Kidney (tissue), 14 donors: ENCODE data around the gene PHLDB2. TPM values are rescaled to one million over a fixed set of nuclear protein-coding genes. Genes with fewer than 3 reads are reported as not detected.

Experiments
- DNase-seq, 5 donors: peaks; one replicate each; pipeline ENCODE4 v3.0.0-alpha.2; 2013 to 2020
- FAIRE-seq: peaks from 2 replicates; lab custom pipeline; 2012; peaks lifted over from hg19 to GRCh38; lab: Jason Lieb, UNC
- H3K27ac ChIP-seq, 2 donors: one replicate each; pipeline ENCODE4 v1.7.0; 2013; ENCODE audit warnings: low read depth in 2 of 2, low read length in 2 of 2, inconsistent platforms in 1 of 2
- H3K27me3 ChIP-seq: one replicate; pipeline ENCODE4 v1.7.1; 2013; ENCODE audit warnings: low read length, inconsistent platforms; ENCODE audit not compliant: control insufficient read depth, insufficient read depth
- H3K36me3 ChIP-seq, 3 donors: one replicate each; pipeline versions ENCODE4 v1.7.0 to v1.7.1; 2013; ENCODE audit warnings: low read length in 3 of 3, control low read depth in 1 of 3, inconsistent platforms in 1 of 3; ENCODE audit not compliant: insufficient read depth in 3 of 3, control insufficient read depth in 2 of 3
- H3K4me1 ChIP-seq, 3 donors: one replicate each; pipeline versions ENCODE4 v1.7.0 to v1.7.1; 2013; ENCODE audit warnings: low read length in 3 of 3, inconsistent platforms in 1 of 3, low read depth in 1 of 3; ENCODE audit not compliant: control insufficient read depth in 2 of 3, insufficient read depth in 2 of 3
- H3K4me3 ChIP-seq, 3 donors: one replicate each; pipeline versions ENCODE4 v1.7.0 to v1.8.1; 2013; ENCODE audit warnings: low read length in 3 of 3, control low read depth in 1 of 3, inconsistent platforms in 1 of 3
- H3K9ac ChIP-seq, 3 donors: one replicate each; pipeline versions ENCODE4 v1.7.0 to v1.7.1; 2013; ENCODE audit warnings: low read length in 3 of 3, control low read depth in 1 of 3, inconsistent platforms in 1 of 3
- H3K9me3 ChIP-seq, 3 donors: one replicate each; pipeline versions ENCODE4 v1.7.0 to v1.7.1; 2013; ENCODE audit warnings: low read length in 3 of 3, control low read depth in 1 of 3, inconsistent platforms in 1 of 3; ENCODE audit not compliant: control insufficient read depth in 2 of 3, insufficient read depth in 1 of 3
- intact Hi-C: fragments of 100-400 bp; cut with DNase I; formaldehyde crosslinking; loops from one replicate; pipeline ENCODE4 v1.11.1; 2022
- polyA plus RNA-seq: library from polyadenylated mRNA; stranded (reverse); fragments of 350-450 nt; fragmentation: Illumina TruSeq; extraction: RNeasy Lipid Tissue Mini Kit (QIAGEN cat#74804); gene quantifications from one replicate; pipeline ENCODE4 v1.2.3, GENCODE V29; 2014; ENCODE audit warnings: low read depth, low replicate concordance; ENCODE audit not compliant: insufficient read depth
- total RNA-seq: library from RNA; stranded (reverse); fragmentation: NEBNext Ultra II Directional; extraction: Animal tissue kit (Norgen Biotek cat#: 25700); gene quantifications from one replicate; pipeline ENCODE4 v1.2.1, GENCODE V29; 2021
- TF ChIP-seq, protein P1 (sequence below): IDR thresholded peaks from 3 replicates; pipeline ENCODE4 v1.5.1; 2012; ENCODE audit warnings: mild to moderate bottlenecking, moderate library complexity, borderline replicate concordance; ENCODE audit not compliant: insufficient read depth; ENCODE audit errors: extremely low read depth
- donor health status: control.
- donor health status: control.
- donor health status: control.
- donor health status: control.
- donor health status: control.
- donor health status: DM: yes; HTN: yes; CAD: no.
- donor health status: Normal renal cell carcinoma (clear cell type).

Gene PHLDB2
- total and polyA plus RNA-seq, 2 donors from 2014 or later: 28.0 to 85.6 TPM

DNA sequence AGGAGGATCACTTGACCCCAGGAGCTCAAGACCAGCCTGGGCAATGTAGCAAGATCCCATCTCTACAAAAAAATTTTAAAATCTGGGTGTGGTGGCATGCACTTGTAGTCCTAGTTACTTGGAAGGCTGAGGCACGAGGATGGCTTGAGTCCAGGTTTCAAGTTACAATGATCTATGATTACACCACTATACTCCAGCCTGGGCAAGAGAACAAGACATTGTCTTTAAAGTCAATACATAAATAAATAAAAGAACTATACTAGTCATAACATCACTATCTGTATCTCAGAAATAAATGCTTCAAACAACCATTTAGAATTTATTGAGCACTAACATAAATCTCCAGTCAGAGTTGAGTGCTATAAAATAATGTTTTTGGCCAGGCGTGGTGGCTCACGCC, 8.5 kb upstream of the PHLDB2 start:
- peaks cover 0 to 15% (median 4%) of the 10 kb centered on the region in 3 donors for H3K4me1 ChIP-seq
- TF ChIP-seq, protein P1, sequence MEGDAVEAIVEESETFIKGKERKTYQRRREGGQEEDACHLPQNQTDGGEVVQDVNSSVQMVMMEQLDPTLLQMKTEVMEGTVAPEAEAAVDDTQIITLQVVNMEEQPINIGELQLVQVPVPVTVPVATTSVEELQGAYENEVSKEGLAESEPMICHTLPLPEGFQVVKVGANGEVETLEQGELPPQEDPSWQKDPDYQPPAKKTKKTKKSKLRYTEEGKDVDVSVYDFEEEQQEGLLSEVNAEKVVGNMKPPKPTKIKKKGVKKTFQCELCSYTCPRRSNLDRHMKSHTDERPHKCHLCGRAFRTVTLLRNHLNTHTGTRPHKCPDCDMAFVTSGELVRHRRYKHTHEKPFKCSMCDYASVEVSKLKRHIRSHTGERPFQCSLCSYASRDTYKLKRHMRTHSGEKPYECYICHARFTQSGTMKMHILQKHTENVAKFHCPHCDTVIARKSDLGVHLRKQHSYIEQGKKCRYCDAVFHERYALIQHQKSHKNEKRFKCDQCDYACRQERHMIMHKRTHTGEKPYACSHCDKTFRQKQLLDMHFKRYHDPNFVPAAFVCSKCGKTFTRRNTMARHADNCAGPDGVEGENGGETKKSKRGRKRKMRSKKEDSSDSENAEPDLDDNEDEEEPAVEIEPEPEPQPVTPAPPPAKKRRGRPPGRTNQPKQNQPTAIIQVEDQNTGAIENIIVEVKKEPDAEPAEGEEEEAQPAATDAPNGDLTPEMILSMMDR: no peak
- H3K9me3 ChIP-seq: no peaks in the 10 kb centered on the region
- peaks cover 0 to 12% (median 0%) of the 10 kb centered on the region in 3 donors for H3K36me3 ChIP-seq
- no peak overlapping the region for H3K27ac ChIP-seq
- H3K9ac ChIP-seq: no peak overlapping the region
- intact Hi-C loops: loop anchor here (10.0 kb wide), 1 partner anchor 116 kb away; no protein-coding TSS in a partner anchor
- H3K4me3 ChIP-seq: no peak overlapping the region
- FAIRE-seq: no peak
- H3K27me3 ChIP-seq: no peaks in the 10 kb centered on the region
- no peak for DNase-seq

DNA sequence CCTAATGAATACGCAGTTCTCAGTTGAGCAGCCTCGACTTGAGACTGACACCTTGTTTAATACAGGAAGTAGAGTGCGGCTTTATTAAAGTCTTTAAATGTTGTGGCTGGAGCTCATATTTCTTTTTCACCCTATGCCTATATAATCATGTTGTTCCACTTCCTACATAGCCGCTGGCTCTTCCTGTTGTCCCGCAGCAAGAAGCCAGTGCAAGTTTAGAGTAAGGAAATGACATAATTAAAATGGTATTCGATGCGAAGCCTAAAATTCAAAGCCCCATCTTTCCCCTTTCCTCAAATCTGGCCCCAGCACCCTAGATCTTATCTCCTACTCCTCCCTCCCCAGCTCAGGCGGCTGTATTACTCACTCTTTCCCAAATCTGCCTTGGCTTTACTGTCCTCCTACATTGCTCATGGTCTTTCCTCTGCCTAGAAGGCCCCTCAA, 7.5 kb upstream of the PHLDB2 start:
- FAIRE-seq: no peak
- TF ChIP-seq, protein P1: no peak
- no peaks in the 10 kb centered on the region for H3K9me3 ChIP-seq
- intact Hi-C loops: loop anchor here (10.0 kb wide), 1 partner anchor 117 kb away; no protein-coding TSS in a partner anchor
- H3K4me1 ChIP-seq: peaks cover 0 to 15% (median 4%) of the 10 kb centered on the region in 3 donors
- peak in 2 of 5 donors; percentile 60 to 71 for DNase-seq
- no peak overlapping the region for H3K9ac ChIP-seq
- no peaks in the 10 kb centered on the region for H3K27me3 ChIP-seq
- H3K4me3 ChIP-seq: no peak overlapping the region
- peaks cover 0 to 6% (median 0%) of the 10 kb centered on the region in 3 donors for H3K36me3 ChIP-seq
- peak overlapping the region in 1 of 2 donors; percentile 2 for H3K27ac ChIP-seq

DNA sequence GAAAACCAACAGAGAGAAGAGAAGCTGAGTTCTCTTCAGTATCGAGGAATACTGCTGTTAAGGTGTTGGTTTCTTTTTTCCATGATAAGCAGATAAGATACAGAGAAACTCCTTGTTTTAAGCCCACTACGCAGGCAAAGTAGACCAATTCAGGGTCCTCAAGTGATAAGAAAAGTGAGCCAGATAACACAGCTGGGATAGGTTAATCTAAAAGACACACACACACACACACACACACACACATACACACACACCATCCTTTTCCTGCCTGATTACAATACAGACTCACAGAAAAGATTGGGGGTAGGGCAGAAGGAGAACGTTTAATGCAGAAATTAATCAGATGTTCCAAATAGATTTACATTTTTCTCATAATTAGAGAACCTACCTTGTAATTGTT, 6.5 kb upstream of the PHLDB2 start:
- peak overlapping the region in 1 of 2 donors; percentile 28 for H3K27ac ChIP-seq
- no peak overlapping the region for H3K9ac ChIP-seq
- DNase-seq: peak in 1 of 5 donors; percentile 45
- FAIRE-seq: no peak
- peaks cover 0 to 14% (median 4%) of the 10 kb centered on the region in 3 donors for H3K4me1 ChIP-seq
- H3K27me3 ChIP-seq: no peaks in the 10 kb centered on the region
- no peaks in the 10 kb centered on the region for H3K9me3 ChIP-seq
- peak overlapping the region in 2 of 3 donors; percentile 14 to 28 for H3K4me3 ChIP-seq
- TF ChIP-seq, protein P1: no peak
- H3K36me3 ChIP-seq: peaks cover 0 to 5% (median 0%) of the 10 kb centered on the region in 3 donors
- intact Hi-C loops: loop anchor here (10.0 kb wide), 1 partner anchor 118 kb away; no protein-coding TSS in a partner anchor
